ENCODE measurements around the gene SERPINB3. TPM values are rescaled to one million over a fixed set of nuclear protein-coding genes. Genes with fewer than 3 reads are reported as not detected.

Gene SERPINB3
- total RNA-seq, 1 experiment from 2014 or later = not detected

- Histone ChIP-seq H3K4me3 (ENCODE audit: low read depth in 2 of 2, low read length in 2 of 2) (no peak overlapping the region), H3K9me3 (ENCODE audit: control insufficient read depth, insufficient read depth, low read depth, low read length) (no peaks in the 10 kb centered on the region), H3K27me3 (ENCODE audit: control insufficient read depth, insufficient read depth, low read length) (no peaks in the 10 kb centered on the region), H3K36me3 (ENCODE audit: control insufficient read depth, insufficient read depth, low read length) (no peaks in the 10 kb centered on the region), H3K4me1 (ENCODE audit: control insufficient read depth, insufficient read depth, low read length) (no peaks in the 10 kb centered on the region), H3K27ac (ENCODE audit: low read length) (no peak overlapping the region)
- ChIA-PET CTCF (no interaction called here), POLR2A (no interaction called here)
- intact Hi-C loops (cut with micrococcal nuclease; ENCODE audit: unreplicated experiment) = no loop called here
- TF ChIP-seq SIN3A (IDR thresholded peaks at IDR 0.05; ENCODE audit: borderline replicate concordance, insufficient read depth, low read depth, low read length) = no peak
- TF ChIP-seq REST (IDR thresholded peaks at IDR 0.05; ENCODE audit: insufficient read depth in 1 of 2, low read depth in 2 of 2, low read length in 1 of 2) = no peak
- TF ChIP-seq POLR2AphosphoS5 (IDR thresholded peaks at IDR 0.05; ENCODE audit: low read depth, low read length) = no peak
- DNase-seq (ENCODE audit: low read depth, low spot score) (no peak), ATAC-seq (no peak)
- in situ Hi-C loops (cut with HindIII; ENCODE audit: low pct_unique_long_range_greater_than_20kb, low sequenced_read_pairs) = no loop called here
- BruUV-seq (replicated peaks) = no TSS peak
Observed at GRCh38 chr18:63701952-63702351, 40.3 kb upstream of the SERPINB3 start.

- TF ChIP-seq SIN3A (IDR thresholded peaks at IDR 0.05; ENCODE audit: borderline replicate concordance, insufficient read depth, low read depth, low read length) = no peak
- no peak for TF ChIP-seq CTCF (IDR thresholded peaks at IDR 0.05)
- TF ChIP-seq POLR2AphosphoS5 (IDR thresholded peaks at IDR 0.05; ENCODE audit: low read depth, low read length) = no peak
- TF ChIP-seq REST (IDR thresholded peaks at IDR 0.05; ENCODE audit: insufficient read depth in 1 of 2, low read depth in 2 of 2, low read length in 1 of 2) = no peak
- TF ChIP-seq TCF7L2 (IDR thresholded peaks at IDR 0.05; ENCODE audit: low read depth, low read length) = no peak
- Histone ChIP-seq H3K9me3 (ENCODE audit: control insufficient read depth, insufficient read depth, low read depth, low read length) (no peaks in the 10 kb centered on the region), H3K4me3 (ENCODE audit: low read depth in 2 of 2, low read length in 2 of 2) (no peak overlapping the region), H3K27me3 (ENCODE audit: control insufficient read depth, insufficient read depth, low read length) (no peaks in the 10 kb centered on the region), H3K4me1 (ENCODE audit: control insufficient read depth, insufficient read depth, low read length) (no peaks in the 10 kb centered on the region), H3K36me3 (ENCODE audit: control insufficient read depth, insufficient read depth, low read length) (no peaks in the 10 kb centered on the region), H3K27ac (ENCODE audit: low read length) (no peak overlapping the region)
- BruUV-seq (replicated peaks) = no TSS peak
- in situ Hi-C loops (cut with HindIII; ENCODE audit: low pct_unique_long_range_greater_than_20kb, low sequenced_read_pairs) (no loop called here), intact Hi-C loops (cut with micrococcal nuclease; ENCODE audit: unreplicated experiment) (no loop called here)
- ATAC-seq = no peak
- CTCF ChIA-PET = no interaction called here
- no peak for DNase-seq (ENCODE audit: low read depth, low spot score)
- POLR2A ChIA-PET = no interaction called here
Observed at GRCh38 chr18:63700501-63700900, 38.8 kb upstream of the SERPINB3 start.
